MM.1S (cell line): ENCODE measurements around the gene HGFAC.

ENCODE experiments used
- DNase-seq: peaks from one replicate; pipeline ENCODE4 v3.0.0-alpha.2; 2015
- H2AFZ ChIP-seq: fragments of 300-600 bp; sonication (generic); 2 replicates; pipeline ENCODE4 v1.6.0; 2016; ENCODE audit warnings: antibody characterized with exemption, low read length
- H3F3A ChIP-seq: fragments of 300-600 bp; sonication (generic); 2 replicates; pipeline ENCODE4 v1.6.1; 2016; ENCODE audit warnings: mild to moderate bottlenecking, antibody characterized with exemption, low read length, moderate library complexity, mixed read lengths; ENCODE audit not compliant: insufficient read depth
- H3K27ac ChIP-seq: fragments of 300-600 bp; sonication (generic); 2 replicates; pipeline ENCODE4 v1.5.1; 2016; ENCODE audit warnings: mild to moderate bottlenecking, low read length
- H3K27me3 ChIP-seq: fragments of 300-600 bp; sonication (generic); replicated peaks from 2 replicates; pipeline ENCODE4 v1.6.0; 2016; ENCODE audit warnings: low read length; ENCODE audit not compliant: insufficient read depth
- H3K36me3 ChIP-seq: fragments of 300-600 bp; sonication (generic); replicated peaks from 2 replicates; pipeline ENCODE4 v1.6.1; 2016; ENCODE audit warnings: mild to moderate bottlenecking, low read length, mixed read lengths; ENCODE audit not compliant: insufficient read depth
- H3K4me1 ChIP-seq: fragments of 300-600 bp; sonication (generic); 2 replicates; pipeline ENCODE4 v1.6.1; 2016; ENCODE audit warnings: low read length, mixed read lengths
- H3K4me2 ChIP-seq: fragments of 300-600 bp; sonication (generic); 2 replicates; pipeline ENCODE4 v1.6.0; 2016; ENCODE audit warnings: low read depth, low read length
- H3K4me3 ChIP-seq: fragments of 300-600 bp; sonication (generic); 2 replicates; pipeline ENCODE4 v1.5.1; 2016; ENCODE audit warnings: low read length, mixed read lengths
- H3K79me2 ChIP-seq: fragments of 300-600 bp; sonication (generic); 2 replicates; pipeline ENCODE4 v1.6.1; 2016; ENCODE audit warnings: mixed run types, low read length, mixed read lengths
- H3K9ac ChIP-seq: fragments of 300-600 bp; sonication (generic); 2 replicates; pipeline ENCODE4 v1.6.1; 2016; ENCODE audit warnings: low read length, mixed read lengths
- H3K9me2 ChIP-seq: fragments of 300-600 bp; sonication (generic); replicated peaks from 2 replicates; pipeline ENCODE4 v1.6.1; 2016; ENCODE audit warnings: mild to moderate bottlenecking, low read length, mixed read lengths; ENCODE audit not compliant: insufficient read depth
- H3K9me3 ChIP-seq: fragments of 300-600 bp; sonication (generic); replicated peaks from 2 replicates; pipeline ENCODE4 v1.6.1; 2016; ENCODE audit warnings: mild to moderate bottlenecking, low read length, mixed read lengths; ENCODE audit not compliant: insufficient read depth
- H4K20me1 ChIP-seq: fragments of 300-600 bp; sonication (generic); 2 replicates; pipeline ENCODE4 v1.6.1; 2016; ENCODE audit warnings: mild to moderate bottlenecking, low read length, moderate library complexity, mixed read lengths; ENCODE audit not compliant: insufficient read depth
- CTCF ChIP-seq: fragments of 300-600 bp; sonication (generic); IDR thresholded peaks from 2 replicates; pipeline ENCODE4 v1.5.1; 2016; ENCODE audit warnings: antibody characterized with exemption, low read length, mixed read lengths
- EZH2 ChIP-seq: fragments of 300-600 bp; sonication (generic); optimal IDR thresholded peaks from 2 replicates; pipeline ENCODE3; 2017; ENCODE audit warnings: low read depth, mild to moderate bottlenecking, antibody characterized with exemption, low read length, mixed read lengths
- EZH2phosphoT487 ChIP-seq: fragments of 300-600 bp; sonication (generic); IDR thresholded peaks from 2 replicates; pipeline ENCODE4 v1.6.1; 2018; ENCODE audit warnings: antibody characterized with exemption, low read length

The HGFAC gene

DNA sequence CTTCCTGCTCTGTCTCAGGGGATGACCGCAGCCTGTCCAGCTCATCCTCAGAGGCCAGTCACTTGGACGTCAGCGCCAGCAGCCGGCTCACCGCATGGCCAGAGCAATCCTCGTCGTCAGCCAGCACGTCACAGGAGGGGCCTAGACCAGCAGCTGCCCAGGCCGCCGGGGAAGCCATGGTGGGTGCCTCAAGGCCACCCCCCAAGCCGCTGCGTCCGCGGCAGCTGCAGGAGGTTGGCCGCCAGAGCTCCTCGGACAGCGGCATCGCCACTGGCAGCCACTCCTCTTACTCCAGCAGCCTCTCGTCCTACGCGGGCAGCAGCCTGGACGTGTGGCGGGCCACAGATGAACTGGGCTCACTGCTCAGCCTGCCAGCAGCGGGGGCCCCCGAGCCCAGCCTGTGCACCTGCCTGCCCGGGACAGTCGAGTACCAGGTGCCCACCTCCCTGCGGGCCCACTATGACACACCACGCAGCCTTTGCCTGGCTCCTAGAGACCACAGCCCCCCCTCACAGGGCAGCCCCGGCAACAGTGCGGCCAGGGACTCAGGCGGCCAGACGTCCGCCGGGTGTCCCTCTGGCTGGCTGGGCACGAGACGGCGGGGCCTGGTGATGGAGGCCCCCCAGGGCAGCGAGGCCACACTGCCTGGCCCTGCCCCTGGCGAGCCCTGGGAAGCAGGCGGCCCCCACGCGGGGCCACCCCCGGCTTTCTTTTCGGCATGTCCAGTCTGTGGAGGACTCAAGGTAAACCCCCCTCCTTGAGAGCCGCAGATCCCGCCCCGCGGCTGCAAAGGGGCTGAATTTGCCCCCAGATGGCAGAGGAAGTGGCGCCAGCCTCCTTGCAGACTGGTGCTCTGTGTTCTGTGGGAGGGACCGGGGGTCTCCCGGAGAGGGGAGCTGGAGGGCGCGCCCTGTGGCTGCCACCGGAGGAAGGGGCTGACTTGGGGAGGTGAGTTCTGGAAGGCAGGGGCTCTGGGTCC, 51.3 kb downstream of the HGFAC start:
- Histone ChIP-seq H3K9me2 (no peaks in the 10 kb centered on the region), H3K4me2 (no peak overlapping the region), H4K20me1 (no peaks in the 10 kb centered on the region), H3K9me3 (no peaks in the 10 kb centered on the region), H3K4me3 (no peak overlapping the region), H2AFZ (no peak overlapping the region), H3K27me3 (peaks cover 86% of the 10 kb centered on the region), H3K9ac (no peak overlapping the region), H3F3A (no peaks in the 10 kb centered on the region), H3K27ac (no peak overlapping the region), H3K79me2 (no peaks in the 10 kb centered on the region), H3K36me3 (no peaks in the 10 kb centered on the region), H3K4me1 (no peaks in the 10 kb centered on the region)
- TF ChIP-seq CTCF (no peak), EZH2 (no peak), EZH2phosphoT487 (no peak)
- DNase-seq, result no peak

GRCh38 chr4:3493720-3494461, 52.1 kb downstream of the HGFAC start:
- H4K20me1 ChIP-seq, result no peaks in the 10 kb centered on the region
- H3K9me3 ChIP-seq, result no peaks in the 10 kb centered on the region
- TF ChIP-seq CTCF, result no peak
- no peak for TF ChIP-seq EZH2
- TF ChIP-seq EZH2phosphoT487, result no peak
- H3K9ac ChIP-seq, result no peak overlapping the region
- no peaks in the 10 kb centered on the region for H3K36me3 ChIP-seq
- DNase-seq, result no peak
- H3K79me2 ChIP-seq, result no peaks in the 10 kb centered on the region
- H3K4me1 ChIP-seq, result no peaks in the 10 kb centered on the region
- peaks cover 78% of the 10 kb centered on the region for H3K27me3 ChIP-seq
- no peaks in the 10 kb centered on the region for H3K9me2 ChIP-seq
- no peak overlapping the region for H2AFZ ChIP-seq
- no peak overlapping the region for H3K27ac ChIP-seq
- no peaks in the 10 kb centered on the region for H3F3A ChIP-seq
- no peak overlapping the region for H3K4me3 ChIP-seq
- H3K4me2 ChIP-seq, result no peak overlapping the region

GRCh38 chr4:3494462-3494871, 52.7 kb downstream of the HGFAC start:
- no peak overlapping the region for H3K4me2 ChIP-seq
- H3K27me3 ChIP-seq, result peaks cover 72% of the 10 kb centered on the region
- DNase-seq, result no peak
- no peak overlapping the region for H3K4me3 ChIP-seq
- TF ChIP-seq CTCF (no peak), EZH2phosphoT487 (no peak), EZH2 (no peak)
- H3K9me2 ChIP-seq, result no peaks in the 10 kb centered on the region
- H2AFZ ChIP-seq, result no peak overlapping the region
- no peaks in the 10 kb centered on the region for H3K36me3 ChIP-seq
- H3F3A ChIP-seq, result no peaks in the 10 kb centered on the region
- H3K9ac ChIP-seq, result no peak overlapping the region
- H3K4me1 ChIP-seq, result no peaks in the 10 kb centered on the region
- no peaks in the 10 kb centered on the region for H3K9me3 ChIP-seq
- no peaks in the 10 kb centered on the region for H3K79me2 ChIP-seq
- H3K27ac ChIP-seq, result no peak overlapping the region
- no peaks in the 10 kb centered on the region for H4K20me1 ChIP-seq
